ENCODE measurements around the gene ARHGAP24. TPM values are rescaled to one million over a fixed set of nuclear protein-coding genes. Genes with fewer than 3 reads are reported as not detected.

The ARHGAP24 gene
- total RNA-seq, 3 donors from 2014 or later, result 5.2 to 11.6 (median 6.7) TPM

GRCh38 chr4:85688055-85688740 is 213.2 kb downstream of the ARHGAP24 start:
- intact Hi-C loops (cut with DNase I, micrococcal nuclease), result no loop called here
- TF ChIP-seq CTCF (IDR thresholded peaks at IDR 0.05), result no peak
- H3K4me1 ChIP-seq (ENCODE audit: low read depth), result no peaks in the 10 kb centered on the region
- ATAC-seq (no peak), DNase-seq (no peak)
- H3K36me3 ChIP-seq (ENCODE audit: low read depth), result no peaks in the 10 kb centered on the region
- H3K4me3 ChIP-seq, result no peak overlapping the region
- H3K9me3 ChIP-seq, result no peaks in the 10 kb centered on the region

DNA sequence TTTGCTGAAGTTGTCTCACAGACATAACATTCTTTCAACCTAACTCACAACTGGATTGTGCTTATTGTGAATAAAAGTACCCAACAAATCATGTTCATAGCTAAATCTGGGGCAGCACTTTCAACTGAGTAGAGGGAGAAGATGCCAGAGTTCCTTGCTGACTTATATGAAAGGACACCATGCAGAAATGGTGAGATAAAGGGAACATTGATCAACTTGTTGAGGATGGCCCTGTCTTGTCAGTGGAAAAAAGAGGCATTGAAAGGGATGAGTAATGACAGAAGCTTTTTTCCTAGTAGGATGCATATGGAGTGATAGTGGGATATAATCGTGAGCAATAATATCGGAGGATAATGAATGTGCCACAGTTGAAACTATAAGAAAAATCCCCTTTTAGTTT is 221.7 kb downstream of the ARHGAP24 start:
- no peak for DNase-seq

DNA sequence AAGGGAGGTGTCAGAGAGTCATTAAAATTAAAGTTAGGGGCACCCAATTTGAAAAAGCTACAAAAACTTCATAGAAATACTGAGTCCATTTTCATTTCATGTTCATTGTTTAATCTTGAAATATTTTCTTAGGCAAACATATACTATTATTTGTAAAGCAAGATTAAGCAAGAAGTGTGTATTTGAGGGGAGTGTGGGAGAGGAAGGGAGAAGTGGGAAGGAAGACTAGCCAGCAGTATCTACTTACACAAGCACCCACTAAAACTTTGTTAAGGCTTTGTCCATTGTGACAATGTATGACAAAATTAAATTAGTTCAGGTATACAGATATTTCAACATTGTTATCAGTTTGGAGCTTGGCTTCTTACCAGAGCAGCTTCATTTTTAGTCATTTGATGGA is 222.9 kb downstream of the ARHGAP24 start:
- Histone ChIP-seq H3K9me3 (no peaks in the 10 kb centered on the region), H3K4me3 (no peak overlapping the region), H3K36me3 (ENCODE audit: low read depth) (no peaks in the 10 kb centered on the region), H3K4me1 (ENCODE audit: low read depth) (no peaks in the 10 kb centered on the region)
- DNase-seq (no peak), ATAC-seq (no peak)
- TF ChIP-seq CTCF (IDR thresholded peaks at IDR 0.05), result no peak
- intact Hi-C loops (cut with DNase I, micrococcal nuclease), result no loop called here

More for the DNA sequence above, 221.7 kb downstream of the ARHGAP24 start:
- intact Hi-C loops (cut with DNase I, micrococcal nuclease), result no loop called here
- Histone ChIP-seq H3K9me3 (no peaks in the 10 kb centered on the region), H3K4me1 (ENCODE audit: low read depth) (no peaks in the 10 kb centered on the region), H3K4me3 (no peak overlapping the region), H3K36me3 (ENCODE audit: low read depth) (no peaks in the 10 kb centered on the region)
- no peak for TF ChIP-seq CTCF (IDR thresholded peaks at IDR 0.05)
- no peak for ATAC-seq

DNA sequence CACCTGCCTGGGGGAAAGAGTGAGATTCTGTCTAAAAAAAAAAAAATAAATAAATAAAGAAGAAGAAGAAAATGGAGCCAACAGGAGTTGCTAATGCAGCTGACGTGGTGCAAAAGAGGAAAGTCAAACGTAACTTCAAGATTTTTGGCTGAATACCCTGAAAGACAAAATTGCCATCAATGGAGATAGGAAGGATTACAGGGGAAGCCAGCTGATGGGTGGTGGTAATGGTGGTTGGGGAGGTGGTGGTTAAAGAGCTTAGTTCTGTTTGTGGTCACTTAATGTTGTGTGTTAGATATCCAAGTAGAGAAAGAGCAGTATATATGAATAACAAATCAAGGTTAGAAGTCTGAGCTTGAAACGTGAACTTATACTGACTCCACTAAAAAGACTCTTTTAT is 225.4 kb downstream of the ARHGAP24 start:
- no peak overlapping the region for H3K4me3 ChIP-seq
- intact Hi-C loops (cut with DNase I, micrococcal nuclease), result no loop called here
- no peak for TF ChIP-seq CTCF (IDR thresholded peaks at IDR 0.05)
- H3K9me3 ChIP-seq, result no peaks in the 10 kb centered on the region
- ATAC-seq, result no peak
- H3K4me1 ChIP-seq (ENCODE audit: low read depth), result no peaks in the 10 kb centered on the region
- no peaks in the 10 kb centered on the region for H3K36me3 ChIP-seq (ENCODE audit: low read depth)
- no peak for DNase-seq

DNA sequence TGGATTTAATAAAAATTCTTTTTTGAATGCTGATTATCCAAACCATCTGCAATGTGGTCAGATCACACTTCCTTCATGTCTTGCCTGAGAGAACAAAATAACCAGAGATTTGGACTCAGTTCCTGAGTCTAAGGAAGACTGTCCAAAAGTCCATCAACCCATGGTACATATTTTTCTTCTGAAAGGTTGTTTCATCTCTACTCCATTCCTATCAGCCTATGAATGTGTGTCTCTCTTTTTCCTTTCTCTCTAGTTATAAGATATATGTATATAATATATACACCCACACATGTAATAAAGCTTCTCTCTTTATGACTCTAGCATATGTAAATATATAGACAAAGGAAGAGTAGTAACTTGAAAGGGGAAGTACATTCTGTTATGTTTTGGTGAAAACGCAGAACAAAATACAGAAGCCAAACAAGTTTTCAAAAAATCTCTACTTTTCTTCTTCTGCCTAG is 226.9 kb downstream of the ARHGAP24 start:
- Histone ChIP-seq H3K4me1 (ENCODE audit: low read depth) (no peaks in the 10 kb centered on the region), H3K9me3 (no peaks in the 10 kb centered on the region), H3K36me3 (ENCODE audit: low read depth) (no peaks in the 10 kb centered on the region), H3K4me3 (no peak overlapping the region)
- intact Hi-C loops (cut with DNase I, micrococcal nuclease), result no loop called here
- DNase-seq (no peak), ATAC-seq (peak; percentile 57)
- no peak for TF ChIP-seq CTCF (IDR thresholded peaks at IDR 0.05)
